ENCODE measurements around the gene FKBP1C.
"Not testable (repeated sequence)": the region's sequence is repeated elsewhere in the genome, so short reads cannot be mapped to it uniquely, and the experiment has no call there.

FKBP1C gene

DNA sequence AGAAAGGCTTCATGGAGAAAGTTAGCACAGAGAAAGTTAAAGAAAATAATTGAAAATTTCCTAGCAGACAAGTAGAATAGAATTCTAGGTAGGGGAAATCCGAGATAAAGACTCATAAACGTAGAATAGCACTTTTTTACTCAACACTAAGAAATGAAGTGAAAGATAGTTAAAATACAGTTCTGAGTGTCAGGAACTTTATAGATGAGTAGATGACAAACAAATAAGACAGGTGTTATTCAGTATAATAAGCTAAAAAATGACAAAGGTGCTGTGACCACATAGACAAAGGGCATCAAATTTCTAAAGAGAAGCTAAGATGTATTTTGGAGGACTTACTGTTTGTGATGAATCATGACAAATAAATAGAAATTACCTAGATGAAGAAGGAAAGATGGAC lies 12.9 kb downstream of the FKBP1C start:
- no peak overlapping the region for H3K4me2 ChIP-seq (ENCODE audit: low read length)
- no peaks in the 10 kb centered on the region for H3K27me3 ChIP-seq (ENCODE audit: control insufficient read depth, insufficient read depth, low read length)
- TF ChIP-seq, protein P1, sequence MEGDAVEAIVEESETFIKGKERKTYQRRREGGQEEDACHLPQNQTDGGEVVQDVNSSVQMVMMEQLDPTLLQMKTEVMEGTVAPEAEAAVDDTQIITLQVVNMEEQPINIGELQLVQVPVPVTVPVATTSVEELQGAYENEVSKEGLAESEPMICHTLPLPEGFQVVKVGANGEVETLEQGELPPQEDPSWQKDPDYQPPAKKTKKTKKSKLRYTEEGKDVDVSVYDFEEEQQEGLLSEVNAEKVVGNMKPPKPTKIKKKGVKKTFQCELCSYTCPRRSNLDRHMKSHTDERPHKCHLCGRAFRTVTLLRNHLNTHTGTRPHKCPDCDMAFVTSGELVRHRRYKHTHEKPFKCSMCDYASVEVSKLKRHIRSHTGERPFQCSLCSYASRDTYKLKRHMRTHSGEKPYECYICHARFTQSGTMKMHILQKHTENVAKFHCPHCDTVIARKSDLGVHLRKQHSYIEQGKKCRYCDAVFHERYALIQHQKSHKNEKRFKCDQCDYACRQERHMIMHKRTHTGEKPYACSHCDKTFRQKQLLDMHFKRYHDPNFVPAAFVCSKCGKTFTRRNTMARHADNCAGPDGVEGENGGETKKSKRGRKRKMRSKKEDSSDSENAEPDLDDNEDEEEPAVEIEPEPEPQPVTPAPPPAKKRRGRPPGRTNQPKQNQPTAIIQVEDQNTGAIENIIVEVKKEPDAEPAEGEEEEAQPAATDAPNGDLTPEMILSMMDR (IDR thresholded peaks at IDR 0.05) = no peak
- H3K9me3 ChIP-seq (ENCODE audit: control insufficient read depth, low read length) = no peaks in the 10 kb centered on the region
- no peaks in the 10 kb centered on the region for H3K79me2 ChIP-seq
- H3K9ac ChIP-seq = no peak overlapping the region
- H3K36me3 ChIP-seq (ENCODE audit: control insufficient read depth, insufficient read depth, low read length) = no peaks in the 10 kb centered on the region
- H2AFZ ChIP-seq = no peak overlapping the region
- no peak overlapping the region for H3K4me3 ChIP-seq (ENCODE audit: low read depth, low read length)
- no peak overlapping the region for H3K27ac ChIP-seq
- no peaks in the 10 kb centered on the region for H3K4me1 ChIP-seq

DNA sequence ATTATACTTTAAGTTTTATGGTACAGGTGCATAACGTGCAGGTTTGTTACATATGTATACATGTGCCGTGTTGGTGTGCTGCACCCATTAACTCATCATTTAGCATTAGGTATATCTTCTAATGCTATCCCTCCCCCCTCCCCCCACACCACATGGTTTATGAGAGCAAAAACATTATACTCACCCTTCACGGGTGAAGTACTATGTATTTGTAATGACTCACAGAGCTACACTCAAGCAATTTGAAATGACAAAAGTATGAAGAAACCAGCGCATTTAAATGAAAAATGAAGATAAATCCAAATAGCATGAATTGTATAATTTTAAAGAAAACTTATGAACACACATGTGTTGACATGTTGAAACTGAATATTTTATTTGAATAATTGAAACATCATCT lies 14.7 kb downstream of the FKBP1C start:
- not testable (repeated sequence) for H3K27me3 ChIP-seq (ENCODE audit: control insufficient read depth, insufficient read depth, low read length); H3K36me3 ChIP-seq (ENCODE audit: control insufficient read depth, insufficient read depth, low read length); H2AFZ ChIP-seq; H3K9me3 ChIP-seq (ENCODE audit: control insufficient read depth, low read length); H3K4me2 ChIP-seq (ENCODE audit: low read length); H3K9ac ChIP-seq; H3K27ac ChIP-seq; H3K4me1 ChIP-seq; H3K4me3 ChIP-seq (ENCODE audit: low read depth, low read length); H3K79me2 ChIP-seq

DNA sequence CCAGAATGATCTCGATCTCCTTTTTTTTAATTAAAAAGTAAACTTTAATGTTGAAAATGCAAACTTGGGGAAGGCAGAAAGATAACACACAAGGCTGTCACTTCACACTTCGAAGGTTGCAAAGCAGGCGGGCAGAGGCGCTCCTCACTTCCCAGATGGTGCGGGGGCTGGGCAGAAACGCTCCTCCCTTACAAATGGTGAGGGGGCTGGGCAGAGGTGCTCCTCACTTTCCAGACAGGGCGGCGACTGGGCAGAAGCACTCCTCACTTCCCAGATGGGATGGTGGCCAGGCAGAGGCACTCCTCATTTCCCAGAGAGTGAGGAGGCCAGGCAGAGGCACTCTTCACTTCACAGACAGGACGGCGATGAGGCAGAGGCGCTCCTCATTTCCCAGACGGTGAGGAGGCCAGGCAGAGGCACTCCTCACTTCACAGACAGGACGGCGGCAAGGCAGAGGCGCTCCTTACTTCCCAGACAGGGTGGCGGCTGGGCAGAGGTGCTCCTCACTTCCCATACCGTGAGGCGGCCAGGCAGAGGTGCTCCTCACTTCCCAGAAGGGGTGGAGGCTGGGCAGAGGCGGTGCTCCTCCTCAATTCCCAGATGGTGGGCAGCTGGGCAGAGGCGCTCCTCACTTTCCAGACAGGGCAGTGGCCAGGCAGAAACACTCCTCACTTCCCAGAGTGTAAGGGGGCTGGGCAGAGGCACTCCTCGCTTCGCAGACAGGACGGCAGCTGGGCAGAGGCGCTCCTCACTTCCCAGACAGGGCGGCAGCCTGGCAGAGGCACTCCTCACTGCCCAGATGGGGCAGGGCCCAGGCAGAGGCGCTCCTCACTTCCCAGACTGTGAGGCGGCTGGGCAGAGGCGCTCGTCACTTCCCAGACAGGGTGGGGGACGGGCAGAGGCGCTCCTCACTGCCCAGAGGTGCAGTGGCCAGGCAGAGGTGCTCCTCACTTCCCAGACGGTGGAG lies 16.9 kb downstream of the FKBP1C start:
- H3K9me3 ChIP-seq (ENCODE audit: control insufficient read depth, low read length); H3K9ac ChIP-seq; H3K4me1 ChIP-seq; H3K27me3 ChIP-seq (ENCODE audit: control insufficient read depth, insufficient read depth, low read length); H3K36me3 ChIP-seq (ENCODE audit: control insufficient read depth, insufficient read depth, low read length); H3K4me3 ChIP-seq (ENCODE audit: low read depth, low read length); H3K27ac ChIP-seq; H3K4me2 ChIP-seq (ENCODE audit: low read length); H3K79me2 ChIP-seq; H2AFZ ChIP-seq: not testable (repeated sequence)

DNA sequence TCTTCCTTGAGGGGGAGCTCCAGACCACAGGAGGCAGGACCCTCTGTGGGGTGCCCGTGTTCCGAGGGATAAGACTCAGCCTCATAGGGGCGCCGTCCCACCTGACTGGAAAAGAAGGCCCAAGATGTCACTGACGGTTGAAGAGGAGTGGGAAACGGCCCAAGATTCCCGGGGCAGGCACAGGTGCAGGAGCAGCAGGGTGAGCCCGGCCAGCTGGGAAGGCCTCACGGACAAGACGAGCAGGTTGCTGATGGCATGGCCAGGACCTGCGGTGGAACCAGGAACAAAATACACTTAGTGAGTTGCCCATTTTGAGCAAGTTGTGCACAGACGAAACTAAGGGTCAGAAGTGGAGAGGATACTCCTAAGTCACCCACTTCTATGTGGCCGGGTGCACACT lies 18.8 kb downstream of the FKBP1C start:
- H3K36me3 ChIP-seq (ENCODE audit: control insufficient read depth, insufficient read depth, low read length) = not testable (repeated sequence)

DNA sequence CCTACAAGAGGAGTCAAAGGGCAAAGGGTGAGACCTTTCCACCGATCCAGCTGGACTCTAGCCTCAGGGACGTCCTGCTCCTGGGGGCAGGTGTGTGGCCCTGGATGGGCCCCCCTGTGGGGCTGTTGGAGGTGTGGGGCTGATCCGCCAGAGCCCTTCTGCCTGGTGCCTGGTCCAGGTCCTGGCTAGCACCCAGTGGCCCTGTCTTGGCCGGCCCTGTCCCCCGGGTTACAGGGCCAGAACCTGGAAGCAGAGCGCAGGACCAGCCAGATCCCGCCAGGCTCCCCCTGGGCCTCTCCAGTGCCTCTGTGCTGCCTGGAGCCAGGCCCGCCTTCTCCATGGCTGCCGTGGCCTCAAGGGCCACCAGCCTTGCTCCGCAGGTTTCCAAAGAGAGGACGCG lies 19.2 kb downstream of the FKBP1C start:
- H3K9me3 ChIP-seq (ENCODE audit: control insufficient read depth, low read length); H3K79me2 ChIP-seq; H3K4me2 ChIP-seq (ENCODE audit: low read length); H3K36me3 ChIP-seq (ENCODE audit: control insufficient read depth, insufficient read depth, low read length); H3K9ac ChIP-seq; H3K4me1 ChIP-seq; H3K27me3 ChIP-seq (ENCODE audit: control insufficient read depth, insufficient read depth, low read length); H2AFZ ChIP-seq; H3K4me3 ChIP-seq (ENCODE audit: low read depth, low read length); H3K27ac ChIP-seq: not testable (repeated sequence)

More for the DNA sequence above, 18.8 kb downstream of the FKBP1C start:
- H3K4me2 ChIP-seq (ENCODE audit: low read length); H3K9ac ChIP-seq; H3K9me3 ChIP-seq (ENCODE audit: control insufficient read depth, low read length); H3K4me1 ChIP-seq; H3K27me3 ChIP-seq (ENCODE audit: control insufficient read depth, insufficient read depth, low read length); H2AFZ ChIP-seq; H3K27ac ChIP-seq; H3K79me2 ChIP-seq; H3K4me3 ChIP-seq (ENCODE audit: low read depth, low read length): not testable (repeated sequence)

DNA sequence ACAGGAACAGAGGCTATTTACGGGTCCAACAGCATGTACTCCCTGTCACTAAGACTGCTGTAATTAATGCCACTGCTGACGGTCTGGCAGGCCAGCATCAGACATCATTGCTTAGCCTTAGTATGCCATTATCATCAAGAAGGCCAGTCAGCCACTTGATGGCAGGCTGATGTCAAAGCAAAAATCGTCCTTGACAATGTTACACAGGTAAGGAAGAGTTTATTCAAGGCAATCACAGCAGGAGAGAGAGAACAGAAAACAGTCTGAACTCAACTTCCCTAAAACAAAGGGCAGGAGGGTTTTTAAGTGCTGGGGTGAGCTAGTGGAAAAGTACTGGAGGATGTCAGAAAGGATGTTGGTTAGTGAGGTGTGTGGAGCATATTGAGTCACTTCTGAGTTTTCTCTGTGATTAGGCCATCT lies 25.1 kb downstream of the FKBP1C start:
- no peaks in the 10 kb centered on the region for H3K79me2 ChIP-seq
- H3K27me3 ChIP-seq (ENCODE audit: control insufficient read depth, insufficient read depth, low read length) = no peaks in the 10 kb centered on the region
- H3K9ac ChIP-seq = no peak overlapping the region
- TF ChIP-seq, protein P1 (IDR thresholded peaks at IDR 0.05) = no peak
- H2AFZ ChIP-seq = no peak overlapping the region
- no peak overlapping the region for H3K4me3 ChIP-seq (ENCODE audit: low read depth, low read length)
- H3K4me1 ChIP-seq = no peaks in the 10 kb centered on the region
- H3K27ac ChIP-seq = no peak overlapping the region
- no peaks in the 10 kb centered on the region for H3K36me3 ChIP-seq (ENCODE audit: control insufficient read depth, insufficient read depth, low read length)
- H3K4me2 ChIP-seq (ENCODE audit: low read length) = no peak overlapping the region
- no peaks in the 10 kb centered on the region for H3K9me3 ChIP-seq (ENCODE audit: control insufficient read depth, low read length)
